ENCODE results near the gene COL25A1. TPM values are rescaled to one million over a fixed set of nuclear protein-coding genes. Genes with fewer than 3 reads are reported as not detected.

The COL25A1 gene
- total RNA-seq, 1 experiment from 2014 or later = 4.2 TPM

- H2BK12ac ChIP-seq (ENCODE audit: insufficient read length, low read depth, low read length) = no peak overlapping the region
- H2BK20ac ChIP-seq (ENCODE audit: low read depth, low read length, poor library complexity, severe bottlenecking) = no peak overlapping the region
- H2BK5ac ChIP-seq (ENCODE audit: insufficient read length, low read length) = no peak overlapping the region
- WGBS (ENCODE audit: extremely low coverage, insufficient read length, low lambda C conversion rate) = no CpG with 5 or more reads among the region's 5 CpGs
- H3K27me3 ChIP-seq (ENCODE audit: insufficient read depth, low read length) = no peaks in the 10 kb centered on the region
- H3K9ac ChIP-seq (ENCODE audit: extremely low read depth, insufficient read length, low read length) = no peak overlapping the region
- no peak overlapping the region for H2AK5ac ChIP-seq (ENCODE audit: insufficient read length, low read length)
- DNase-seq = no peak
- H3K23me2 ChIP-seq (ENCODE audit: insufficient read length, low read depth, low read length, poor library complexity, severe bottlenecking) = no peaks in the 10 kb centered on the region
- H3K4me2 ChIP-seq (ENCODE audit: insufficient read depth, insufficient read length, low read length) = no peak overlapping the region
- no peak overlapping the region for H3T11ph ChIP-seq (ENCODE audit: low read length)
- TF ChIP-seq CTCF (conservative IDR thresholded peaks at IDR 0.05) = no peak
- Mint-ChIP-seq H3K27me3 (ENCODE audit: low read depth) (no peaks in the 10 kb centered on the region), H3K4me1 (no peaks in the 10 kb centered on the region), H3K27ac (no peak overlapping the region), H3K9me3 (peaks cover 8 to 11% of the 10 kb centered on the region in 2 experiments; a peak in 4 of 5 replicates), H3K36me3 (ENCODE audit: insufficient read depth in 1 of 3, low read depth in 3 of 3) (peaks cover 4 to 11% (median 4%) of the 10 kb centered on the region in 3 experiments; a peak in 6 of 7 replicates), H3K4me3 (no peak overlapping the region)
- H4K20me1 ChIP-seq (ENCODE audit: control insufficient read depth, insufficient read depth, insufficient read length) = no peaks in the 10 kb centered on the region
- no peak overlapping the region for H3K18ac ChIP-seq (ENCODE audit: insufficient read length, low read depth, low read length)
- H3K14ac ChIP-seq (ENCODE audit: insufficient read depth, low read length) = no peak overlapping the region
- H3K4me1 ChIP-seq (ENCODE audit: insufficient read depth, low read length) = no peaks in the 10 kb centered on the region
- no peak overlapping the region for H4K91ac ChIP-seq (ENCODE audit: insufficient read length, low read depth, low read length)
- H3K56ac ChIP-seq (ENCODE audit: insufficient read length, low read depth, low read length) = no peak overlapping the region
- no peak overlapping the region for H3K27ac ChIP-seq (ENCODE audit: insufficient read length, low read depth, low read length)
- H2BK120ac ChIP-seq (ENCODE audit: low read depth, low read length, poor library complexity, severe bottlenecking) = no peak overlapping the region
- no peak overlapping the region for H2BK15ac ChIP-seq (ENCODE audit: low read depth, low read length)
- H3K23ac ChIP-seq (ENCODE audit: insufficient read length, low read depth, low read length) = no peak overlapping the region
- no peaks in the 10 kb centered on the region for H3K79me1 ChIP-seq (ENCODE audit: insufficient read depth, low read depth, low read length, poor library complexity, severe bottlenecking)
- H3K9me3 ChIP-seq (ENCODE audit: control insufficient read depth, low read depth, low read length) = no peaks in the 10 kb centered on the region
- no peaks in the 10 kb centered on the region for H3K79me2 ChIP-seq (ENCODE audit: insufficient read depth, low read length)
- no peak overlapping the region for H4K8ac ChIP-seq (replicated peaks; ENCODE audit: insufficient read length, low read depth, low read length)
- H2AFZ ChIP-seq (ENCODE audit: low read length) = no peak overlapping the region
- H4K5ac ChIP-seq (ENCODE audit: insufficient read length, low read depth, low read length) = no peak overlapping the region
- H3K4ac ChIP-seq (ENCODE audit: low read depth, low read length) = no peak overlapping the region
These were observed 286.3 kb downstream of the COL25A1 start for GRCh38 chr4:109016200-109016599.
